ENCODE data around the gene LRBA.

DNA sequence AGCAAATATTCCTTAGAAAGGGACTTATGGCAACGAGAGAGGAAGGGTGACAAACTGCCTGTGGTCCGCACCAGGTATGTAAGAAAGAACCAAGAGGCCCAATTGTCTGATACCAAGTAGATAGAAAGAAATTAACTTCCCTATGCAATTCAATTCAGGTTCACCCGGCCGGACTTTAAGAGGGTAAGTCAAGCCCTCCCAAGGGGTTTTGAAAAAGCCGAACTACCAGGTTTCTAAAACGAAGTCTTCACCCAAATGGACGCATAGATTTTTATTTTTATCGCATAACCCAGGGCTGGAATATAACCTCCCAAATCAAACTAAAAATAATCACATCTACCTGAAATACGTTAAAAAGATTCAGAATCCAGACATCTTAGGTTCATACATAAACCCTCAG lies 434.8 kb downstream of the LRBA start:
- TF ChIP-seq, protein P1, sequence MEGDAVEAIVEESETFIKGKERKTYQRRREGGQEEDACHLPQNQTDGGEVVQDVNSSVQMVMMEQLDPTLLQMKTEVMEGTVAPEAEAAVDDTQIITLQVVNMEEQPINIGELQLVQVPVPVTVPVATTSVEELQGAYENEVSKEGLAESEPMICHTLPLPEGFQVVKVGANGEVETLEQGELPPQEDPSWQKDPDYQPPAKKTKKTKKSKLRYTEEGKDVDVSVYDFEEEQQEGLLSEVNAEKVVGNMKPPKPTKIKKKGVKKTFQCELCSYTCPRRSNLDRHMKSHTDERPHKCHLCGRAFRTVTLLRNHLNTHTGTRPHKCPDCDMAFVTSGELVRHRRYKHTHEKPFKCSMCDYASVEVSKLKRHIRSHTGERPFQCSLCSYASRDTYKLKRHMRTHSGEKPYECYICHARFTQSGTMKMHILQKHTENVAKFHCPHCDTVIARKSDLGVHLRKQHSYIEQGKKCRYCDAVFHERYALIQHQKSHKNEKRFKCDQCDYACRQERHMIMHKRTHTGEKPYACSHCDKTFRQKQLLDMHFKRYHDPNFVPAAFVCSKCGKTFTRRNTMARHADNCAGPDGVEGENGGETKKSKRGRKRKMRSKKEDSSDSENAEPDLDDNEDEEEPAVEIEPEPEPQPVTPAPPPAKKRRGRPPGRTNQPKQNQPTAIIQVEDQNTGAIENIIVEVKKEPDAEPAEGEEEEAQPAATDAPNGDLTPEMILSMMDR (conservative IDR thresholded peaks at IDR 0.05) = no peak
- no peak for TF ChIP-seq EZH2 (IDR thresholded peaks at IDR 0.05; ENCODE audit: low read depth)

All from PC-9 (cell line).